HepG2 (cell line): Measurements from ENCODE around the gene GRIFIN. TPM values are rescaled to one million over a fixed set of nuclear protein-coding genes. Genes with fewer than 3 reads are reported as not detected.

ENCODE experiments used
- AFF4 ChIP-seq: sonication (generic); formaldehyde crosslinking; IDR thresholded peaks from 2 replicates; pipeline ENCODE4 v1.4.0; 2020; ENCODE audit warnings: missing genetic modification reagents
- ARID2 ChIP-seq: sonication (generic); formaldehyde crosslinking; IDR thresholded peaks from 2 replicates; pipeline ENCODE4 v1.8.1; 2022; ENCODE audit warnings: mild to moderate bottlenecking, missing genetic modification reagents, borderline replicate concordance
- CEBPZ ChIP-seq: IDR thresholded peaks from 2 replicates; pipeline ENCODE4 v1.6.1; 2012; ENCODE audit warnings: low read length, improper control_type of control experiment
- ELF3 ChIP-seq: IDR thresholded peaks from 2 replicates; pipeline ENCODE4 v1.6.1; 2016; ENCODE audit warnings: missing genetic modification reagents, missing compliant biosample characterization
- ELF4 ChIP-seq: sonication (generic); formaldehyde crosslinking; IDR thresholded peaks from 2 replicates; pipeline ENCODE4 v1.5.0; 2020; ENCODE audit warnings: missing genetic modification reagents, mild to moderate bottlenecking, moderate library complexity, borderline replicate concordance
- IRF2 ChIP-seq: IDR thresholded peaks from 2 replicates; pipeline ENCODE4 v1.6.1; 2018; ENCODE audit warnings: missing genetic modification reagents, missing compliant biosample characterization
- KDM6A ChIP-seq: IDR thresholded peaks from 2 replicates; pipeline ENCODE4 v1.6.1; 2016; ENCODE audit warnings: low read depth
- MAX ChIP-seq: IDR thresholded peaks from 2 replicates; pipeline ENCODE4 v1.6.1; 2012; ENCODE audit warnings: inconsistent platforms
- RAD21 ChIP-seq: fragments of 450-650 bp; formaldehyde crosslinking; IDR thresholded peaks from 2 replicates; pipeline ENCODE4 v1.5.0; 2020; ENCODE audit warnings: mild to moderate bottlenecking
- SALL2 ChIP-seq: sonication (generic); formaldehyde crosslinking; IDR thresholded peaks from 2 replicates; pipeline ENCODE4 v1.8.1; 2023; ENCODE audit warnings: mild to moderate bottlenecking, missing genetic modification reagents, inconsistent platforms
- SMAD3 ChIP-seq: sonication (generic); formaldehyde crosslinking; IDR thresholded peaks from 2 replicates; pipeline ENCODE4 v1.4.0; 2020; ENCODE audit warnings: missing genetic modification reagents
- SRSF1 ChIP-seq: fragments of 200-400 bp; formaldehyde crosslinking; optimal IDR thresholded peaks from 2 replicates; pipeline ENCODE3; 2017; ENCODE audit warnings: mild to moderate bottlenecking, low read depth, low read length, moderate library complexity
- STAT5B ChIP-seq: sonication (generic); formaldehyde crosslinking; IDR thresholded peaks from 2 replicates; pipeline ENCODE4 v1.4.0; 2020; ENCODE audit warnings: missing genetic modification reagents
- TSC22D2 ChIP-seq: sonication (generic); formaldehyde crosslinking; IDR thresholded peaks from 2 replicates; pipeline ENCODE4 v1.5.1; 2020; ENCODE audit warnings: missing genetic modification reagents, mild to moderate bottlenecking, borderline replicate concordance
- ZBTB26 ChIP-seq: IDR thresholded peaks from 2 replicates; pipeline ENCODE4 v1.6.1; 2016; ENCODE audit warnings: missing compliant biosample characterization, missing genetic modification reagents, borderline replicate concordance
- ZIK1 ChIP-seq: sonication (generic); formaldehyde crosslinking; IDR thresholded peaks from 2 replicates; pipeline ENCODE4 v1.5.0; 2020; ENCODE audit warnings: mild to moderate bottlenecking, low read depth, missing genetic modification reagents, borderline replicate concordance
- ZNF282 ChIP-seq: fragments of 450-650 bp; IDR thresholded peaks from 2 replicates; pipeline ENCODE4 v1.6.1; 2018; ENCODE audit not compliant: partially characterized antibody
- ZNF292 ChIP-seq: sonication (generic); formaldehyde crosslinking; IDR thresholded peaks from 2 replicates; pipeline ENCODE4 v1.8.1; 2022; ENCODE audit warnings: mild to moderate bottlenecking, low read depth, missing genetic modification reagents, borderline replicate concordance
- ZNF317 ChIP-seq: sonication (generic); formaldehyde crosslinking; IDR thresholded peaks from 2 replicates; pipeline ENCODE4 v1.5.0; 2020; ENCODE audit warnings: mild to moderate bottlenecking, missing genetic modification reagents
- ZNF331 ChIP-seq: sonication (generic); formaldehyde crosslinking; IDR thresholded peaks from 2 replicates; pipeline ENCODE4 v1.4.0; 2020; ENCODE audit warnings: missing genetic modification reagents
- ZNF558 ChIP-seq: sonication (generic); formaldehyde crosslinking; IDR thresholded peaks from 2 replicates; pipeline ENCODE4 v1.9.0; 2022; ENCODE audit warnings: mild to moderate bottlenecking, missing genetic modification reagents, borderline replicate concordance
- polyA plus RNA-seq, 8 experiments: library from polyadenylated mRNA; depleted of rRNA in 3 of 8; stranded (reverse) in 7 of 8; unstranded in 1 of 8; fragments of >200 nt; fragmentation: Illumina TruSeq in 4 of 8; extraction: Trizol in 4 of 8; gene quantifications; 2 replicates each; pipeline versions ENCODE4 v1.2.1 to v1.2.3, GENCODE V29; 2011 to 2016; ENCODE audit warnings: low read depth in 4 of 8, missing spikeins in 1 of 8, mixed read lengths in 1 of 8; ENCODE audit not compliant: insufficient read depth in 1 of 8
- total RNA-seq, 5 experiments: library from RNA; depleted of rRNA; stranded (reverse); fragments of >200 nt; fragmentation: Illumina TruSeq; extraction: Trizol; gene quantifications; 2 replicates each; pipeline ENCODE4 v1.2.3, GENCODE V29; 2016; ENCODE audit warnings: low read depth in 1 of 5

Gene GRIFIN
- total and polyA plus RNA-seq, 2 of the 13 experiments (the other 11 are each of a cell fraction or from before 2014, with no cell fraction given), result not detected

- no peak for TF ChIP-seq TSC22D2 (CRISPR knock-in tag)
- no peak for TF ChIP-seq ELF4 (CRISPR knock-in tag)
- TF ChIP-seq AFF4, result no peak
- no peak for TF ChIP-seq IRF2
- no peak for TF ChIP-seq SRSF1
- no peak for TF ChIP-seq ZNF282
- no peak for TF ChIP-seq ZNF558 (CRISPR knock-in tag)
- no peak for TF ChIP-seq CEBPZ
- TF ChIP-seq STAT5B (CRISPR knock-in tag), result no peak
- no peak for TF ChIP-seq MAX
- TF ChIP-seq RAD21 (CRISPR knock-in tag), result no peak
- TF ChIP-seq ZNF331, result no peak
- 0 out of 2 replicates have a peak, but pooled peaks have one; percentile 69 for TF ChIP-seq ZNF292 (CRISPR knock-in tag)
- no peak for TF ChIP-seq SMAD3 (CRISPR knock-in tag)
- peak; percentile 85 for TF ChIP-seq ELF3 (CRISPR knock-in tag)
- TF ChIP-seq ARID2 (CRISPR knock-in tag), result no peak
- no peak; the same call in 1 of the 2 replicates for TF ChIP-seq KDM6A (CRISPR knock-in tag)
- TF ChIP-seq ZNF317 (CRISPR knock-in tag), result 0 out of 2 replicates have a peak, but pooled peaks have one; percentile 77
- no peak for TF ChIP-seq ZBTB26 (CRISPR knock-in tag)
- no peak for TF ChIP-seq SALL2 (CRISPR knock-in tag)
- TF ChIP-seq ZIK1 (CRISPR knock-in tag), result no peak
Measured at GRCh38 chr7:2510909-2511768, 34.9 kb upstream of the GRIFIN start (continued).
